ENCODE measurements around the gene PPM1L.

The PPM1L gene

GRCh38 chr3:161042023-161042501 lies 286.0 kb downstream of the PPM1L start:
- no peak for DNase-seq (ENCODE audit: low read depth in 3 of 3)

DNA sequence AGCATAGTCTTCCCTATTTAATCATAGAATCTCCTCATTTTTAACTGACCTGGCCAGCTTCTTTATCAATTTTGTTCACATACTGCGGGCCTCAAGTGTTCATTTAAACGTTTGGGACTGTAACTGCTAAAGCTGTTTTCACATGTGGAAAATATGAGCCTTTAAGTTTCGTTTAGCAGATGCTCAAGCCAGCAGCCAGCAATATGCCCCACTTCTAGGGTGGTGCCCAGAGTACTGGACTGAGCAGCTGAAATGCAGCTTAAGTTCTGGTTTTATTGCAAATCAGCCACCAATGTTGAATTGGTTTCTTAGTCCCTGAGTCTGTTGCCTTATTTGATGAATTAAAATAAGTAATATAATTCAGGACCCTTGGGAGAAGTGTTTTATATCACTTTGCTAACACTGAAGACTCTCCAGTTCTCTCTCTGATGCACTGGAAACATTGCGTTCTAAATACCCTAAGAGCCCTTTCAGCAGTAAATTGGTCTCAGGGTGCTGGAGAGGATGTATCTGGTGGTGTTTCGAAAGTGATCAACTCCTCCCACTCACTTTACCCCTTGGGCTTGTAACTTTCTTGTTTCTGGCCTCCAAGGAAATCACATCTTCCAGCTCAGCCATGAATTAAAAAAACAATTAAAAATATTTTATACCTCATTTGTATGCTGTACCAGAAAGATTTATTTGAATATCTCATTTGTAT lies 287.5 kb downstream of the PPM1L start:
- no peak for DNase-seq (ENCODE audit: low read depth in 3 of 3)

GRCh38 chr3:161049683-161050248 lies 293.7 kb downstream of the PPM1L start:
- no peak for DNase-seq (ENCODE audit: low read depth in 3 of 3)

DNA sequence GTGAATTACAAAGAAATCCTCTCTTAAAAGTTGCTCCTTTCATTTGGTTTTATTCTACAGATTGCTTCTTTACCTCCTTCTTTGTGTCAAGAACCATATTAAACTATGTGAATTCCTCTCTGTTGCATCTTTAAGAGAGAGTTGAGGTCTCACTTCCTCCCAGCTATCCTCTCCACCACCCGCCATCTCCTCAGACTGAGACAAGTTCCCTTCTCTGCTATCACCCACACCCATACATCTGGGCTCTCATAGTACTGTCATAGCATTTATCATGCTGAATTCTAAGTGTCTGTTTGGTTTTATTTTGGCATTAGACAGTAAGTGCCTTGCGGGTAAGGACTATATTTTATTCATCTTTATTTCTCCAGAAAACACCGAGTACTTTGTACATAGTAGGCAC lies 294.9 kb downstream of the PPM1L start:
- DNase-seq (ENCODE audit: low read depth in 3 of 3), result no peak

DNA sequence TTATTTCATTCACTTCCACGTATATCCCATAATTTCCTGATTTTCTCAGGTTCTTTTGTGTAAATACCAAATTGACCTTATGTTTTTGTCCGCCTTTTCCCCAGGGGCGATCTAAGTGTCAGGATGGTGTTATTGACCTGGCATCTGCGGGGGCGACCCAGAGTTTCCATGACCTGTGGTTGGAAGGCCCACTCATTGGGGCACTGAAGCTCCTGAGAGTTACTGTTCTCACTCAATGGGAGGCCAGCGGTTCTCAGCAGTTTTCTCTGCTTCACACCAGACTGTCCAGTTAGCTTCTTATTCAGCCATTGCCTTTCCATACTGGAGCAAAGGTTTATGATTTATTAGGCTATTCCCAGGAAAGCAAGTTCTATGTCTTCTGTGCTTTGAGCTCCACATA lies 295.8 kb downstream of the PPM1L start:
- DNase-seq (ENCODE audit: low read depth in 3 of 3), result no peak

GRCh38 chr3:161054860-161055604 lies 299.0 kb downstream of the PPM1L start:
- DNase-seq (ENCODE audit: low read depth in 3 of 3), result no peak

DNA sequence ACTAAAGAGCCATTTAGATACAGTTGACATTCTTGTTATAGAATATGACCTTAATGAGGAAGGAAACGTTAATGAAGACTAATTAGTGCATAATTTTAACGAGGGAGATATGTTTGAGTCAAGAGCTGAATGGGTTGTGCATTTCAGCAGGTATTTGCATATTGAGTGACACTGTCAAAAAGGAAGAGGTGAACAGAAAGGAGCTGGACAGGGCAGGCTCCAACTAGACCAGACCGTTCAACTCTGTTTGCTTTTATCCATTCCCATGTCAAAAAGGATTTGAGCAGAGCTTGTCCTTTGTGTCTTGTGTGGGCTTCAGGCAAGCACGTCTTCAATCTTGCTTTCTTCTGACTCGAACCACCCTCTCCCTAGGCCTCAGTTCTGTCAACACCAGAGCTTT lies 308.4 kb downstream of the PPM1L start:
- DNase-seq (ENCODE audit: low read depth in 3 of 3), result no peak

GRCh38 chr3:161066930-161067329 lies 310.9 kb downstream of the PPM1L start:
- no peak for DNase-seq (ENCODE audit: low read depth in 3 of 3)

GRCh38 chr3:161067335-161067734 lies 311.3 kb downstream of the PPM1L start:
- no peak for DNase-seq (ENCODE audit: low read depth in 3 of 3)

DNA sequence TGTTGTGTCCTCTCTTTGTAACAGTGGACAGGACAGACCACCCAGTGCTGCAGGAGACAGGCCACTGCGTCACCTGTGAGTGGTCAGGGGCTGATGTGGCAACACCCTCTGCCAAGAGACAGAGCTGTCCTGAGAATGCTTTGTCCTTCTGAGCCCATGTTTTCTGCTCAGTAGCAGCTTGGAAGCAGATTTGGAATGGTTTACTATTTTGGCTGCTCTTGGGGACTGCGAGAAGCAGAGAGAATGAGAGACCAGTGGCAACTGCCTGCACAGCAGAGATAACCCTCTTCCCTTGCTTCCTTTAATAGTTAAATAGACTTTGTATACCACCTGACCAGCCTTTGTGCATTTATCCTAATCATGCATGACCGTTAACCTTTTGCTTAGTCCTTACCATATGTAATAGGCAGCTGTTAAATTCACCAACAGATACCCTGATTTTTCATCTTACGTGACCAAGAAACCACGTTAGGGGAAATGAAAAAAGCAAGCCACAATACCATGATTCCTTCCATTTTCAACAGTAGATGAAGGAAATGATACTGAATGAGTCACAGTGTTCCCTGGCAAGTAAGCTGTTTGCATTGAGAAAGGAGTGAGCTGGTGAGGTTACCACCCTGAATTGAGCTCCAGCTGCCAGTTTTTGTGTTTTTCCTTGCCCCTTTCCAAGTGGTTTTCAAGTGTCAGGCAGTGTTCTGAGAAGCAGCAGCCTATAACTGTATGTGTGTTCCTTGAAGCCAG lies 313.6 kb downstream of the PPM1L start:
- DNase-seq (ENCODE audit: low read depth in 3 of 3), result no peak

- DNase-seq (ENCODE audit: low read depth in 3 of 3), result no peak
Observed at GRCh38 chr3:161070252-161070930, 314.4 kb downstream of the PPM1L start.

DNA sequence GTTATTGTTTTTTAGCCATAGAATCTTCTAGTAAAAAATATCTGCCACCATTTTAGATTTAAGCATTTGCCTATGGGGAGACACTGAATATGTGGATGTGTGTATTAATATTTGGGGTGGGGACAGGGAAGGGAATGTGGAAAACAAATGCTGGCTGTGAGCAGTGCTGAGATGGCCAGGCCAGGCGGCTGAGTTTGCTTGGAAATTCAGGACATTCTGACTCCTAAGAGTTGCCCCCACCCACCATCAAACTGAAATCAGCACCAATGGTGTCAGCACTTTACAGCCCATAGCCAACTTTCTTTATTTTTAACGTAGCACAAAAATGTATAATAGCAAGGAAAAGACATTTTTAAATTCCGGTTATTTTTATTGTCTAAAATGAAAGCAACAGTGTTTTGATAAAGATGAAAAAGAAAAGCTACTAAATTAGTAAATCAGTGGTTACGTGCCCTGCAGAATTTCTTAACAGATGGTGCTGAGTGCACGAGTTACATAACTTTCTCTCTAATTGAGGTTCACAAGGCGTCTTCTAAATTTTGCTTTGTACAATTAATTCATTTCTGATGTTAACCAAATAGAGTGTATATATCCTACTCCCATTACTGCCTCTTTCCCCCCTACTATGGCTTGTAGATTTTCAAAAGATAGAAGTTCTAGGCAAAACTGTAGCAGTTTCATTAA lies 315.1 kb downstream of the PPM1L start:
- no peak for DNase-seq (ENCODE audit: low read depth in 3 of 3)

DNA sequence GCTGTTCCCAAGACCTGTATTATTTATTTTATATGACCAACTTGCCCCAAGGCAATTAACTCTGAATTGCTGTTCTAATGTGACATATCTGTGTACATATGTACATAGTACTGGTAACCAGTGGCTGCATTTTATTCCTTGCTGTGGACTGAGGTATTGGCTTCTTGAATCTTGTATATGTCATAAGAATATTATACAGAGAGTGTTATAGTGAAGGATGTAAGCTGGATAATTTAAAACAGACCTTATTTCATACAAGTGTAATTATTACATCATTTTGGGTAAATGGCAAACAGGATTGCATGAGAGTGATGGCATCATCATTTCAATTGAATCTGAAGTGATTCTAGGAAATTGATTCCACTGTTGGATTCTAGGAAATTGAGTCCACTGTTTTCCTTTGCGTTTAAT lies 316.2 kb downstream of the PPM1L start:
- DNase-seq (ENCODE audit: low read depth in 3 of 3), result no peak

- no peak for DNase-seq (ENCODE audit: low read depth in 3 of 3)
Observed at GRCh38 chr3:161072751-161073150, 316.7 kb downstream of the PPM1L start.

DNA sequence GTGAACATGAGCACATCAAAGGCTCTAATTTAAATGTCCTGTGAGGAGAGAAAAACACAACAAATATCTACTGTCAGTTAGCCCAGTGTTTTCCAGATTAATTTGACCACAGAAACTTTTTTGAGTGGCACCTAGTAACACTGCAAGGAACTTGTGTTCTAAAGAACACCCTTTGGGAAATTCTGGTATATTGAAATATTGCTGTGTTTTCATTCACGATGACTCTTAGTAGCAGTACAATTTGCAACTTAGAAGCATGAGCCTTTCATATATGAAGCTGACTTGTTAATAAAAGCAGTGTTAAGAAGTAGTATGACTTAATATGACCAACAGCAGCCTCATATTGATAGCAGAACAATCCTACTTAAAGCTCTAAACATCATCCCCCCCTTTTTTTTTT lies 317.1 kb downstream of the PPM1L start:
- DNase-seq (ENCODE audit: low read depth in 3 of 3), result no peak

- DNase-seq (ENCODE audit: low read depth in 3 of 3), result no peak
Observed at GRCh38 chr3:161081633-161082032, 325.6 kb downstream of the PPM1L start.

- no peak for DNase-seq (ENCODE audit: low read depth in 3 of 3)
Observed at GRCh38 chr3:161082063-161082462, 326.0 kb downstream of the PPM1L start.

GRCh38 chr3:161083131-161083530 lies 327.1 kb downstream of the PPM1L start:
- no peak for DNase-seq (ENCODE audit: low read depth in 3 of 3)

DNA sequence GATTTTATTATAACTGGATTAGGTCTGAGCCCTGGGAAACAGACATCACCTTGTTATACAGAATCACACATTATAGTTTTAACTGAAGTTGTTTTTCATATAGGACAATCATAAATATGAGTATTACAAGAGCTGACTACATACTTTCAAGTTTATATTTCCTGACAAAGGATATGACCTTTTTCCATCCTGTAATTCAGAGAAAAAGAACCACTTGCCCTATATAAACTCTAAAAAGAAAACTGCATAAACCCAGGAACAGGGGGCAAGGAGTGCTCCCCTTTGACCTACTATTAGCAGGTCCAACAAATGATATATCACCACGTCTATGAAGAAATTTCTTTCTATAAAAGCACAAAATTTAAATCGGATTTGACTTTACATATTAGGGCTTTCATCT lies 328.2 kb downstream of the PPM1L start:
- DNase-seq (ENCODE audit: low read depth in 3 of 3), result no peak

GRCh38 chr3:161093895-161094294 lies 337.9 kb downstream of the PPM1L start:
- DNase-seq (ENCODE audit: low read depth in 3 of 3), result no peak

GRCh38 chr3:161096771-161097367 lies 340.8 kb downstream of the PPM1L start:
- DNase-seq (ENCODE audit: low read depth in 3 of 3), result no peak
